Parathyroid adenoma (tissue), 2 donors: ENCODE results near the gene DNM2.

Experiments
- H2AFZ ChIP-seq: fragments of 300-600 bp; sonication (generic); one replicate; pipeline ENCODE4 v1.7.0; 2017; ENCODE audit warnings: antibody characterized with exemption, mild to moderate bottlenecking
- H3K27ac ChIP-seq: fragments of 300-600 bp; sonication (generic); one replicate; pipeline ENCODE4 v1.7.0; 2017
- H3K27me3 ChIP-seq: fragments of 300-600 bp; sonication (generic); one replicate; pipeline ENCODE4 v1.7.0; 2017; ENCODE audit warnings: low read length; ENCODE audit not compliant: control insufficient read depth, insufficient read depth
- H3K36me3 ChIP-seq: fragments of 300-600 bp; sonication (generic); one replicate; pipeline ENCODE4 v1.7.0; 2017; ENCODE audit warnings: low read length; ENCODE audit not compliant: control insufficient read depth, insufficient read depth
- H3K4me1 ChIP-seq: fragments of 300-600 bp; sonication (generic); one replicate; pipeline ENCODE4 v1.7.0; 2017; ENCODE audit warnings: control low read depth
- H3K4me2 ChIP-seq: fragments of 300-600 bp; sonication (generic); one replicate; pipeline ENCODE4 v1.7.0; 2017; ENCODE audit warnings: low read length
- H3K4me3 ChIP-seq: fragments of 300-600 bp; sonication (generic); one replicate; pipeline ENCODE4 v1.7.0; 2017; ENCODE audit warnings: low read depth, low read length
- H3K79me2 ChIP-seq: fragments of 300-600 bp; sonication (generic); one replicate; pipeline ENCODE4 v1.7.0; 2017; ENCODE audit warnings: control low read depth
- H3K9ac ChIP-seq: fragments of 300-600 bp; sonication (generic); one replicate; pipeline ENCODE4 v1.7.0; 2017; ENCODE audit warnings: mild to moderate bottlenecking
- H3K9me3 ChIP-seq: fragments of 300-600 bp; sonication (generic); one replicate; pipeline ENCODE4 v1.7.0; 2017; ENCODE audit warnings: low read length; ENCODE audit not compliant: control insufficient read depth
- TF ChIP-seq, protein P1 (sequence below): fragments of 300-600 bp; sonication (generic); IDR thresholded peaks from one replicate; pipeline ENCODE4 v1.7.0; 2017; ENCODE audit warnings: antibody characterized with exemption, mild to moderate bottlenecking
- donor health status: primary hyperparathyroidism.

DNM2 gene

DNA sequence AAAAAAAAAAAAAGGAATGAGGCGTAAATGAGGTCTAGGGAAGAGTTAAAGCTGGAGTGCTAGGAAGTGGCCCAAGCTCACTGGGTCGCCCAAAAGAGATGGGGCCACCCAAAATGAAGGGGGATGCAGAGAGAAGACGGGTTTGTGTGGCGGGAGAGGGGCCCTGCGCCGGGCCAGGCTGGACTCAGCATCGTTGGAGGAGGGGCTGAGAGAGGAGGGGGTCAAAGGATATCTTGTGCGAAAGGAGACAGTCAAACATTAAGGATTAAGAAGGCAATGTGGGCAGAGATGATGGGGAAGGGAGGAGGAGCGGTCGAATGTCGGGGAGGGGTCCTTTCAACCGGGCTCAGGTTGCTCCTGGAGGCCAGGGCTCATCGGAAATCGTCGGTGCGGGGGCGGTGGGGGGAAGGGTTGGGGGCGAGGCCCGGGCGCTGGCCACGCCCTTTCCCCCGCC, 152.6 kb downstream of the DNM2 start:
- H3K4me3 ChIP-seq = peak overlapping the region; percentile 38
- no peaks in the 10 kb centered on the region for H3K27me3 ChIP-seq
- H3K4me1 ChIP-seq = no peaks in the 10 kb centered on the region
- peaks cover 7% of the 10 kb centered on the region for H3K79me2 ChIP-seq
- H3K36me3 ChIP-seq = no peaks in the 10 kb centered on the region
- peak overlapping the region; percentile 62 for H3K4me2 ChIP-seq
- H3K9ac ChIP-seq = no peak overlapping the region
- H3K9me3 ChIP-seq = no peaks in the 10 kb centered on the region
- H2AFZ ChIP-seq = peak overlapping the region; percentile 85
- TF ChIP-seq, protein P1, sequence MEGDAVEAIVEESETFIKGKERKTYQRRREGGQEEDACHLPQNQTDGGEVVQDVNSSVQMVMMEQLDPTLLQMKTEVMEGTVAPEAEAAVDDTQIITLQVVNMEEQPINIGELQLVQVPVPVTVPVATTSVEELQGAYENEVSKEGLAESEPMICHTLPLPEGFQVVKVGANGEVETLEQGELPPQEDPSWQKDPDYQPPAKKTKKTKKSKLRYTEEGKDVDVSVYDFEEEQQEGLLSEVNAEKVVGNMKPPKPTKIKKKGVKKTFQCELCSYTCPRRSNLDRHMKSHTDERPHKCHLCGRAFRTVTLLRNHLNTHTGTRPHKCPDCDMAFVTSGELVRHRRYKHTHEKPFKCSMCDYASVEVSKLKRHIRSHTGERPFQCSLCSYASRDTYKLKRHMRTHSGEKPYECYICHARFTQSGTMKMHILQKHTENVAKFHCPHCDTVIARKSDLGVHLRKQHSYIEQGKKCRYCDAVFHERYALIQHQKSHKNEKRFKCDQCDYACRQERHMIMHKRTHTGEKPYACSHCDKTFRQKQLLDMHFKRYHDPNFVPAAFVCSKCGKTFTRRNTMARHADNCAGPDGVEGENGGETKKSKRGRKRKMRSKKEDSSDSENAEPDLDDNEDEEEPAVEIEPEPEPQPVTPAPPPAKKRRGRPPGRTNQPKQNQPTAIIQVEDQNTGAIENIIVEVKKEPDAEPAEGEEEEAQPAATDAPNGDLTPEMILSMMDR = no peak
- peak overlapping the region; percentile 60 for H3K27ac ChIP-seq

GRCh38 chr19:10870955-10871603, 153.2 kb downstream of the DNM2 start, which contains the start of gene CARM1:
TSS of gene CARM1 (plus strand) at chr19:10871553. CDS start at chr19:10871703, 150 bp downstream.
- H3K4me3 ChIP-seq = peak within 1 kb of the TSS; percentile 65
- H2AFZ ChIP-seq = peak within 1 kb of the TSS; percentile 85
- no peaks in the 10 kb centered on the region for H3K27me3 ChIP-seq

DNA sequence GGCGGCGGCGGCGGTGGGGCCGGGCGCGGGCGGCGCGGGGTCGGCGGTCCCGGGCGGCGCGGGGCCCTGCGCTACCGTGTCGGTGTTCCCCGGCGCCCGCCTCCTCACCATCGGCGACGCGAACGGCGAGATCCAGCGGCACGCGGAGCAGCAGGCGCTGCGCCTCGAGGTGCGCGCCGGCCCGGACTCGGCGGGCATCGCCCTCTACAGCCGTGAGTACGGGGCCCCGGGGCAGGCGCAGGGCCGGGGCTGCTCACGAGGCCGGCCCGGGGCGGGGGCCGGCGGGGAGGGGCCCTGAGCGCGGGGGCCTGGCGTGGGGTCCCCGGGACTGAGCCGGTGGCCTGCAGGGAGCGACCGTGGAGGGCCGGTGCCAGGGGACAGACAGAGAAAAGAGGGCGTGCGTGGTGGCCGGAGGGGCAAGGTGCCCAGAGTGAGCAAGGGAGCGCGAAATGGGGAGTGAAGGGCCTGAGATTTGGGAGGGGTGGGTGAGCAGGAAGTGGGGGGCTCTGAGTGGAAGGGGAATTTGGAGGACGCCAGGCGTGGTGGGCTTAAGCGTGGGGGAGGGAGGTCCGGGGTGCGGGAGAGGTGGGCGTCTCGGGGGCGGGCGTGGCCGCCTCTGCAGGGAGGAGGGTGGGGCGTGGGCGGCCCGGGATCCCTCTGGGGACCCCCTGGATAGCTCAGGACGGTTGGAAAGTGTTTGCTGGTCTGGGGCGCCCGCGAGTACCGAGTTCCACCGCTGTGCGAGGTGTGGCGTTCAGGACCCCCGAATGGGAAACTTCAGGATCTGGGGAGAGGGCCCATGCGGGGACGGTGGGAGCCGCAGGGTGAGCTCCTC, 154.0 kb downstream of the DNM2 start:
- Histone ChIP-seq H3K9ac (no peak overlapping the region), H3K27me3 (no peaks in the 10 kb centered on the region), H3K36me3 (no peaks in the 10 kb centered on the region), H3K4me3 (peak overlapping the region; percentile 65), H3K4me2 (peak overlapping the region; percentile 77), H3K4me1 (no peaks in the 10 kb centered on the region), H3K9me3 (no peaks in the 10 kb centered on the region), H3K79me2 (peaks cover 21% of the 10 kb centered on the region), H3K27ac (no peak overlapping the region), H2AFZ (peak overlapping the region; percentile 63)
- TF ChIP-seq, protein P1 = no peak

More at GRCh38 chr19:10870955-10871603, 153.2 kb downstream of the DNM2 start, which contains the start of gene CARM1:
- Histone ChIP-seq H3K9ac (no peak within 1 kb of the TSS), H3K9me3 (no peaks in the 10 kb centered on the region), H3K79me2 (peaks cover 12% of the 10 kb centered on the region), H3K36me3 (no peaks in the 10 kb centered on the region), H3K4me2 (peak within 1 kb of the TSS; percentile 77), H3K27ac (peak within 1 kb of the TSS; percentile 60), H3K4me1 (no peaks in the 10 kb centered on the region)
- TF ChIP-seq, protein P1 = peak; percentile 53

- H3K9me3 ChIP-seq = no peaks in the 10 kb centered on the region
- no peaks in the 10 kb centered on the region for H3K27me3 ChIP-seq
- H3K36me3 ChIP-seq = no peaks in the 10 kb centered on the region
- no peaks in the 10 kb centered on the region for H3K4me1 ChIP-seq
- peaks cover 25% of the 10 kb centered on the region for H3K79me2 ChIP-seq
- peak overlapping the region; percentile 63 for H2AFZ ChIP-seq
- H3K27ac ChIP-seq = no peak overlapping the region
- no peak overlapping the region for H3K9ac ChIP-seq
- TF ChIP-seq, protein P1 = no peak
- peak overlapping the region; percentile 65 for H3K4me3 ChIP-seq
- H3K4me2 ChIP-seq = peak overlapping the region; percentile 77
These were observed 154.7 kb downstream of the DNM2 start for GRCh38 chr19:10872546-10873107.
